GM12892 (cell line): ENCODE results near the gene COL6A5.

Experiments used
- POLR2A ChIP-seq: IDR thresholded peaks from 2 replicates; pipeline ENCODE4 v1.6.1; 2011; ENCODE audit warnings: low read depth, low read length, control low read depth
- TAF1 ChIP-seq: IDR thresholded peaks from 2 replicates; pipeline ENCODE4 v1.6.1; 2011; ENCODE audit warnings: low read depth, mild to moderate bottlenecking, control low read depth, low read length, borderline replicate concordance

DNA sequence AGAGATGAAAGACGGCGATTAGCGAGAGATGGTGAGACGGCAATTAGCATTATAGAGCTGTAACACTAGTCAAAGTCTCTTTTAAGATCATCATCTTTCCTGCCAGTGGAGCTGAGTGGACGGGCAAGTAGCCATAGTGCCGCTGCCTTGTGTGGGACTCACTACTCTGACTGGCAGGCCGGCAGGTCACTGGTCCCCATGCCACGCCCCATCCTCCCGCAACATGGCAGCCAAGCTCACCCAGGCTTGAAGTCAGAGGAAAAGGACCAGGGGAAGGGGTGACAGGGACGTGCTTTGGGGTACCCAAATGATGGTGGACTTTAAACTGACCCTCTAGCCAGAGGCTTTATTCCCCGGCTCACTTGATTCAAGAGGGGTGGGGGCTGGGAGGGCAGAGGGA lies 44.6 kb upstream of the COL6A5 start:
- no peak for TF ChIP-seq TAF1
- no peak for TF ChIP-seq POLR2A
